NCI-H510A treated with DMSO at 0.1 percent for 48 hours (cell line): ENCODE results near the gene C12orf76.
"Not testable (repeated sequence)": the region's sequence is repeated elsewhere in the genome, so short reads cannot be mapped to it uniquely, and the experiment has no call there.

Experiments used
- DNase-seq: peaks from one replicate; lab custom pipeline; 2025; lab: John Stamatoyannopoulos, UW

Gene C12orf76

GRCh38 chr12:110065540-110065939, 17.2 kb upstream of the C12orf76 start:
- DNase-seq: no peak

GRCh38 chr12:110062241-110062640, 13.9 kb upstream of the C12orf76 start:
- DNase-seq: no peak

GRCh38 chr12:110059651-110060000, 11.3 kb upstream of the C12orf76 start:
- no peak for DNase-seq

GRCh38 chr12:110058875-110059615, 10.7 kb upstream of the C12orf76 start:
- no peak for DNase-seq

- DNase-seq: not testable (repeated sequence)
These were observed 8.3 kb upstream of the C12orf76 start for GRCh38 chr12:110056643-110057042.

- not testable (repeated sequence) for DNase-seq
These were observed 7.3 kb upstream of the C12orf76 start for GRCh38 chr12:110055375-110056352.

GRCh38 chr12:110050927-110051326, 2.6 kb upstream of the C12orf76 start:
- DNase-seq: no peak

GRCh38 chr12:110049666-110050065, 1.3 kb upstream of the C12orf76 start:
- DNase-seq: not testable (repeated sequence)

- not testable (repeated sequence) for DNase-seq
These were observed 712 bp upstream of the C12orf76 start for GRCh38 chr12:110049034-110049433.

GRCh38 chr12:110047297-110047940, 903 bp downstream of the C12orf76 start:
- DNase-seq: no peak

- no peak for DNase-seq
These were observed 1.7 kb downstream of the C12orf76 start for GRCh38 chr12:110046451-110047187.

- DNase-seq: peak; percentile 95
These were observed 6.1 kb downstream of the C12orf76 start for GRCh38 chr12:110042264-110042663.

- DNase-seq: peak; percentile 22
These were observed 9.1 kb downstream of the C12orf76 start for GRCh38 chr12:110039085-110039807.

GRCh38 chr12:110038741-110039084, 9.6 kb downstream of the C12orf76 start:
- DNase-seq: no peak

GRCh38 chr12:110037315-110037714, 11.0 kb downstream of the C12orf76 start:
- DNase-seq: no peak

- DNase-seq: no peak
These were observed 12.7 kb downstream of the C12orf76 start for GRCh38 chr12:110035534-110036104.

GRCh38 chr12:110033888-110034287, 14.4 kb downstream of the C12orf76 start:
- DNase-seq: no peak

- DNase-seq: no peak
These were observed 19.0 kb downstream of the C12orf76 start for GRCh38 chr12:110029290-110029815.

GRCh38 chr12:110028323-110028722, 20.0 kb downstream of the C12orf76 start:
- DNase-seq: no peak

GRCh38 chr12:110024051-110024450, 24.3 kb downstream of the C12orf76 start:
- no peak for DNase-seq
